HG02610 (cell line): Measurements from ENCODE around the gene AGAP1.
"Not testable (repeated sequence)": the region's sequence is repeated elsewhere in the genome, so short reads cannot be mapped to it uniquely, and the experiment has no call there.

ENCODE experiments used
- ATAC-seq: cut with Tn5 transposase; IDR thresholded peaks from one replicate; pipeline ENCODE4 v1.9.1; 2021; ENCODE audit warnings: mild to moderate bottlenecking, moderate library complexity; ENCODE audit not compliant: unreplicated experiment

AGAP1 gene

DNA sequence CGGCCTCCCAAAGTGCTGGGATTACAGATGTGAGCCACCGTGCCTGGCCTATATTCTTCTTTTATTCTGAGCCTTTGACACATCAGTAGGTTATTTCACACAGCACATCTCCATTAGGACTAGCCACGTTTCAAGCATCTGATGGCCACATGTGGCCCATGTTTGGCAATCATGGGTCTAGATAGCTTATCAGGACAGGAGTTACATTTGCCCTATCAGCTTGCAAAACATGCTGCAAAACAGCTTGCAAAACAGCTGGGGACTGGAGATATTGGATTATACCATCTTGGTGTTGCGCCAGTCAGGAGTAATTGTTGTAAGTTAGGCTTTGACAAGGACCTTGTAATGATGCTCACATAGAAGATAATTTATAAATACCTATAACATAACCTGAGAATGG, 579.4 kb downstream of the AGAP1 start:
- ATAC-seq, result no peak

DNA sequence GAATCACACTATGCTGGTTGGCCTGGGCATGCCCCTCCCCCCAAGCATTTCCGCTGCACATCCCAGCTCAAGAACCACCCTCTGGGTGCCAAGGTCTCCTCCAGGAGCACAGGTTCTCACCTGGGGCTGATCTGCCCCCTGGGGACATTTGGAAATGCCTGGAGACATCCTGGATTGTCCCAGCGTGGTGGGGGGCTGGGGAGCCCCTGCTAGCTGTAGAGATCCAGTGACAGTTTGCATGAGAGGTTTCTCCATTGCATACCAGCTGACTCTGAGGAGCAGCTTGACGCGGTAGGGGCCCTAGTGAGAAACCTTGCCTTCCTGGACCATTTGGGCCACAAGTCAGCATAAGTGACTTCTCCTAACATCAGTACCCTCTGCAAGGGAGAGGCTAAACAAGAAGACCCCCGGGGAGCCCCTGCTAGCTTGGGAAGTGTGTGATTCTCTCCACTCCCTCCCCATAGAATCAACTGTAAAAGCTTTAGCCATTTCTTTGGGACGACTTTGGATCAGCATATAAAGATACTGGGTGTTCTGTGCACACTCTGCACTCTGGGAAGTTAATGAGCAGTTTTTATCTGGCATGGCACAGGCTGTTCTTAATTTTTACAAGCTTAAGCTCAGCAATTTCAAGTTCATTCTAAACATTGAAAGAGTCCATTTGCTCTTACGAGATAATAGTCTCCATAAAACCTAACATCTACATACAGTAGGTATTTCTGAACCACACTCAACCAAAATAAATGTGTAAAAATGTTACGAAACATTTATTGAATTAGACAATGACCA, 580.2 kb downstream of the AGAP1 start:
- ATAC-seq, result no peak

DNA sequence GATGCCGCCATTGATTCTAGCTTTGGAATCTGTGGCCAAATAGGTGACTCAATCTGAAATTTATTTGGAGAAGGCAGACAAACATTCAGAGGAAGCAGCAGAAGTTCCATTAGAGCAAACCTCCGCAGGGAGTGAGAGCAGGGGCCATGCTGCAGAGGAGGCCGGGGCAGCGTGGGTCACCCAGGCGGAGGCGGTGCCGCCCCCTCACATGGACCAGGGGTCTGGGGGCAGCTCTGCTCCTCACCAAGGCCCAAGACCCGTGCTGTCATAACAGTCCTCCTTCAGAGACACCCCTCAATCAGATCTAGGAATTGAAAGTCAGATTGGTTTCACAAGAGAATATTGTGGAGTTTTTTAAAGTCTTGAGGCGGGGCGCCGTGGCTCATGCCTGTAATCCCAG, 582.0 kb downstream of the AGAP1 start:
- ATAC-seq, result no peak

DNA sequence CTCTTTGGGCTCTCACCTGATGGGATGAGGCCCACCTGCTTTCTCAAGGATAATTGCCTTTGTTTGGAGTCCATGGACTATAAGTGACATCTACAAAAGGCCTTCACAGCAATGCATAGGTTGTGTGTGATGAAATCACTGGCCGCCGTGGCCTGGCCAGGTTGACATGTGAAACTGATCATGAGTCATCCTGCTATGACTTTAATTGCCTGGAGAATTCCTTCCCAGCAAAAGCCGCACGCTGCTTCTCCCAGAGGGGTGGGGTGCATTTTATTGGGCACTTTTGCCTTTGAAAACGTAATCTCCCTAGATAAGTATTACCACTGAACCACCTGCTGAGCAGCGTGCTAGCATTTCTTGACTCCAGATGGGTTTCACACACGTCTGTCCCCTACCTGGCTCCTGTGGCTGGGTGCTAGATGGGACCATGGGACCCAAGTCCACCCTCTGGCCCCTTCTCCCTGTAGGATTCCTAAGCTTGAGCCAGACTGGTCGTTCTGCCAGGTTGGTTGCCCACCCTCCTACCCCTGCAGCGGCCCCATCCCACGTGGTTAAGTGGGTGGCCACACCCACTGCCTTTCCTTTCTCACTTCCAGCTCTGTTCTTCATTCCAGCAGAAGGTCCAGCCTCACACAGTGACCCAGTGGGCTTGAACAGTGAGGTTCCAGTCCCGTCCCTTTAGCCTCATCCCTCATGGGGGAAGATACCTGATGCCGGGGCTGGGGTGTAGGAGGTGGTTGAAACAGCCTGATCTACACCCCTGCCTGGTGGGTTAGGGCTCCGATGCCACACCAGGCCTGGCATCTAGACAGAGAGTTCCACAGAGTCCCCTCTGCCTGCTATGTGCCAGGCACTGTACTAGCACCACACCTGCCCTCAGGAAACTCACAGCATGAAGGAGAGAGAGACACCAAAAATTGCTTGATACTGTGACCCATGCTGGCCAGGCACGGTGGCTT, 584.7 kb downstream of the AGAP1 start:
- ATAC-seq, result no peak

DNA sequence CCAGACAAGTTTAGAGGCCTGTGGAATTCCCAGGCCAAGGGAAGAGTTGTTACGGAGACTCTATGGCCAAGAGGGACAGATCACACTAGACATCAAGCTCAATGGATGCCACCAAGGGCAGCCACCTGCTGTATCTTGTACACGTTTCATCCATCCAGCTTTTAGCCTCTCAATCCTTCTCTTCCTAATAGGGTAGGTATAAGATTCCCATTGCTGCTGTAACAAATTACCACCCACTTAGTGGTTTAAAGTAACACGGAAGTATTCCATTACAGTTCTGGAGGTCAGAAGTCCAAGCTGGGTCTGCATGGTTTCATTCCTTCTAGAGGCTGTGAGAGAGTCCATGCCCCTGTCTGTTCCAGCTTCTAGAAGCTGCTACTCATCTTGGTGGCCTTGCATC, 586.6 kb downstream of the AGAP1 start:
- no peak for ATAC-seq

- ATAC-seq, result no peak
Measured at GRCh38 chr2:236081171-236081570, 587.3 kb downstream of the AGAP1 start.

GRCh38 chr2:236082061-236082460, 588.2 kb downstream of the AGAP1 start:
- no peak for ATAC-seq

DNA sequence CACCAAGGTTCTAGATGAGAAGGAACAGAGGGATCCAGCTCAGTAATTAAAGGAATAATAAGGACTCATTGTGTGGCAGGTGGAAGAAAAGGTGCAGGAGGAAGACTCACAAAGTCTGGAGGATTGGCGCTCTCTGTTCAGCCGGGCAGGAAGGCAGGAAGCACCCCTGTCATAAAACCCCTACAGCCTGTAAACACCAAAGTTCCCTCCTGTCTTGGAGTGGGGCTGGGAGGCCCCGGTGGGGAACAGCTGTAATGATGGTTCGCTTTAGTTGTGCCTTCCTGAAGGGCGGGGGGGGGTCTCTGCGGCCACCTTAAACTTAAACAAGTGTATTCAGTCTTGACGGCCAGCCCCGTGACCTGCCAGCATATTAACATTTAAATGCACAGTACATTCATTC, 590.1 kb downstream of the AGAP1 start:
- ATAC-seq, result no peak

DNA sequence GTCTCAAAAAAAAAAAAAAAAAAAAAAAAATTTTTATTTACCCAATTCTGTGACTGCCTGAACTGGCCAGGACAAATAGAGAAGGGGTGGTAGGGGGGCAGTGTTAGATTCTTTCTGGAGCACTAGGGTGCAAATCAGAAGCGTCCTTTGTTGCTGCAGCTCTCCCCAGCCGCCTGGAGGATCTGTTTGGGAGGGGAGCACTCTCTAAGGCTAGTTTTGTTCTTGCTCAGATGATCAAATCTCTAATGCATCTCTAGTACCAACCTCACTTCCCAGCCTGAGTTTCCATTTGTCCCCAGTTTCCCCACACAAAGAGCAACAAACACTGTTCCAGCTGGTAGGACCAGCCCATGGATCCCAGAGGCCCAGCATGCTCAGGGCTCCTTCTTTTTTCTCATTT, 591.4 kb downstream of the AGAP1 start:
- no peak for ATAC-seq

DNA sequence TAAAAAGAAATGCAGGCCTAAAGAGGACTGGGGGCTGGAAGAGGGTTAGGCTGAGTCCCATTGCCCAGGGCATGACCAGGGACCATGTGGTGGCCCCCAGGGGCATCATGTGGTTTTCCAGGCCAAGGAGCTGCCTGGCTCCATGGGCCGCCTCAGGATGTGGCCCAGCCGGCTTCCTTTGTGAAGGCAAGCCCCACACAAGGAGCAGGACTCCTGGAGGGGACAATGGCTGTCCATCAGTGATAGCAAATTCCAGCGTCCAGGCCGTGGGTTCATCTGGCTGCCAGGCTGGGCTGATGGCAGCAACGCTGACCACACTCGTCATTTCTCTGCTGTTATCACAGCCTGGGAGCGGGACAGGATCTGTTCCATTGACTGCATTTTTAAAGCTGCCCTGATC, 591.8 kb downstream of the AGAP1 start:
- no peak for ATAC-seq

- ATAC-seq, result no peak
Measured at GRCh38 chr2:236086403-236086970, 592.6 kb downstream of the AGAP1 start.

- ATAC-seq, result no peak
Measured at GRCh38 chr2:236086971-236087465, 593.2 kb downstream of the AGAP1 start.

DNA sequence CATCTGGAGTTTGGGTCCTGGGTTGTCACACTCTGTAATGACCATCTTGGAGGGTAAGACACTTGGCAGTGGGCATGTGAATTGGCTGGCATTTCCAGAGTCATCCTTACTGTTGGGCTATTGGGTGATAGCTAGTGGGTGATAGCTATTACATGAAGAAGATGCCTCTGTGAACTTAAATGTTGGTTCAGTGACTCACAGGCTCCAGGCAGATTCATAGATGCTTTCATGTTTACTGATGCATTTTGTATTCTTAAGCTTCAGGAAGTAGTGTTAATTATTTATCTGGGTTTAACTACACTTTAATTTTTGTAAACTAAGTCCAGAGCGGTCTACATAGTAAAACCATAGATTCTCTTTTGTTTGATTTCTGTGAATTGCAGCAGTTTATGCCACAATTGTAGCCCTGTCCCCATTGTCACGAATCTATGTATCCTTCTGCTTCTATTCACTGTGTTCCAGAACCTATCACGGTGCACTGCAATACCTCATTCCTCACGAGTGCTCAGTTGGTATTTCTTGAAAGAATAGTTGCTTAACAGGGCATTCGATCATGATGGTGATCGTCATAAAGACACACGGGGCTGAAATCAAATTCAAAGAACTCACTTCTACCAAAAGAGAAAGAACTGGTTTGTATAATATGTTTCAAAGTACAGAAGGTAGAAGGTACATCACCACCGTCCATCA, 594.7 kb downstream of the AGAP1 start:
- ATAC-seq, result no peak

- ATAC-seq, result no peak
Measured at GRCh38 chr2:236089271-236090026, 595.6 kb downstream of the AGAP1 start.

DNA sequence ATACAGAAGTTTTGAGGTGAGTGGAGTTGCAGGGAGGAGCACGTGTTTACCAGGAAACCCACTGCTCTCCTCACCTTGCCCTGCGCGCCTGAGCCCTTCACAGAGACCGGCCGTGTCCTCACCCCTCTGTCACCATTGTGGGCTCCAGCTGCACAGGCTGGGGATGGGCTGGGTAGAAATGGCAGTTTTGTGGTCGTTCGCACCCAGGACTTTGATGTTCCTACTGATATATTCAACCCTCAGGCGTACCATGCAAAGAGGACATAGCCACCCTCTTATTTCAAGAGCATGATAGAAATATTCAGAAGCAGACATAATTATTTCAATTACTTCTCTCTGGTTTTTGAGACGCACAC, 596.2 kb downstream of the AGAP1 start:
- ATAC-seq, result no peak

DNA sequence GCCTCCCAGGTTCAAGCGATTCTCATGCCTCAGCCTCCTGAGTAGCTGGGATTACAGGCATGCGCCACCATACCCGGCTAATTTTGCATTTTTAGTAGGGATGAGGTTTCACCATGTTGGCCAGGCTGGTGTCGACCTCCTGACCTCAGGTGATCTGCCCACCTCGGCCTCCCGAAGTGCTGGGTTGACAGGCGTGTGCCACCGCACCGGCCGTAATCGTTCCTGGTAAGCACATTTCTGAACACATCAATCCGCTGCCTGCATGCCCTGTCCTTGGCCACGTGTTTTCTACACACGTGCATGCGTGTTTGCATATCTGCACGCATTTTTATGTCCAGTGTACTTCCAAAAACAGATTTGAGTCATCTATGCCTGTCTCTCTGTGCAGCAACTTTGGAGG, 597.0 kb downstream of the AGAP1 start:
- not testable (repeated sequence) for ATAC-seq

GRCh38 chr2:236092714-236093113, 598.9 kb downstream of the AGAP1 start:
- no peak for ATAC-seq

DNA sequence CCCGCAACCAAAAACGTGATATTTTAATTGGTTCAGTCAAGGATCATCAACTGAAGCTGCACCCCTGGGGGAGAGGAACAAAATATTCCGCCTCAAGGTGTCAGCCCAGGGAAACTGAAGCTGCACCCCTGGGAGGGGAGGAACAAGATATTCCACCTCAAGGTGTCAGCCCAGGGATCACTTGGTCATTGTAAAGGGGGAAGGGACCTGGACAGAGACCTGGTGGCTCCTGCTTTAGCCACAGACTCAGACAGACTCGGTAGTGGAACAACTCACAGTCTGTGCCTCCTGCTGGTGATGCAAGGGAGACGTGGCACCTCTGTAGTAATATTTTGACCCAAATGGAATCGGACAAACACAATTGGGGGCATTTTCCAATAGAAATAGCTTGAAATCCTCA, 599.3 kb downstream of the AGAP1 start:
- no peak for ATAC-seq

DNA sequence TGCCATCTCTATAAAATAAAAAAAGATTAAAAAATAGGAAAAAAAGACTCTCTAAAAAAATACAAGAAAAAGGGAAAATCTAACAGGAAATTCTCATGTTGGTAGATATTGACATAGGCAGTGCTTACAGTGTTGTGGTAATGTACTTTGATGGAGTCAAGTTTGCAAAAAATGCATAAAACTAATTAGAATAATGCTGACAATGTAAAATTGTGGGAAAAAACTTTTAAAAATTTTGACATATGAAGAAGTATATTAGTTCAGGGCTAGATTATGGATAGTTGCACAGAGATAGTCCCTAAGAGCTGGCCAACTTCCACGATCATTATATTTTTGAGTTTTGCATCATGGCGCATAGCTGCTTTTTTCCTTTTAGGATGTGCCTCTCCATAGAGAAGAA, 601.7 kb downstream of the AGAP1 start:
- no peak for ATAC-seq

GRCh38 chr2:236101311-236101950, 607.6 kb downstream of the AGAP1 start:
- no peak for ATAC-seq
